ENCODE results near the gene SPIN2B.

SPIN2B gene

GRCh38 chrX:57070185-57070984 lies 51.0 kb downstream of the SPIN2B start:
- no peak for DNase-seq
